Loucy (cell line): ENCODE data around the gene SLC38A3.
A peak's percentile ranks its signal among the peaks of the same experiment; 100 is the strongest.

Experiments used
- H2AFZ ChIP-seq: fragments of 200-600 bp; sonication (generic); 2 replicates; pipeline ENCODE4 v1.6.0; 2016; ENCODE audit warnings: antibody characterized with exemption, mild to moderate bottlenecking, low read length, moderate library complexity
- H3F3A ChIP-seq: fragments of 200-600 bp; 2 replicates; pipeline ENCODE4 v1.6.0; 2016; ENCODE audit warnings: antibody characterized with exemption, low read depth, mild to moderate bottlenecking
- H3K27me3 ChIP-seq: fragments of 200-600 bp; sonication (generic); 2 replicates; pipeline ENCODE4 v1.6.1; 2014; ENCODE audit warnings: low read length, mild to moderate bottlenecking; ENCODE audit not compliant: insufficient read depth, poor library complexity, severe bottlenecking
- H3K36me3 ChIP-seq: fragments of 200-600 bp; sonication (generic); 2 replicates; pipeline ENCODE4 v1.6.1; 2016; ENCODE audit warnings: low read length; ENCODE audit not compliant: insufficient read depth
- H3K4me1 ChIP-seq: fragments of 200-600 bp; sonication (generic); 2 replicates; pipeline ENCODE4 v1.5.1; 2014; ENCODE audit warnings: low read length, mild to moderate bottlenecking; ENCODE audit not compliant: insufficient read depth, poor library complexity, severe bottlenecking
- H3K4me2 ChIP-seq: fragments of 200-600 bp; sonication (generic); 2 replicates; pipeline ENCODE4 v1.6.0; 2014; ENCODE audit warnings: antibody characterized with exemption, low read length, low read depth, mild to moderate bottlenecking; ENCODE audit not compliant: poor library complexity, severe bottlenecking
- H3K4me3 ChIP-seq: fragments of 200-600 bp; sonication (generic); 2 replicates; pipeline ENCODE4 v1.5.1; 2014; ENCODE audit warnings: low read length, mild to moderate bottlenecking, mixed read lengths; ENCODE audit not compliant: poor library complexity, severe bottlenecking
- H3K79me2 ChIP-seq: fragments of 200-600 bp; sonication (generic); 2 replicates; pipeline ENCODE4 v1.6.1; 2014; ENCODE audit warnings: low read length; ENCODE audit not compliant: insufficient read depth
- H3K9ac ChIP-seq: fragments of 200-600 bp; sonication (generic); 2 replicates; pipeline ENCODE4 v1.6.0; 2014; ENCODE audit warnings: mild to moderate bottlenecking, low read depth, low read length, moderate library complexity; ENCODE audit not compliant: poor library complexity, severe bottlenecking
- H3K9me2 ChIP-seq: fragments of 200-600 bp; sonication (generic); replicated peaks from 2 replicates; pipeline ENCODE4 v1.6.1; 2016; ENCODE audit warnings: low read depth, low read length, mixed read lengths
- H3K9me3 ChIP-seq: fragments of 200-600 bp; sonication (generic); 2 replicates; pipeline ENCODE4 v1.6.1; 2014; ENCODE audit warnings: mild to moderate bottlenecking, antibody characterized with exemption, low read length, low read depth; ENCODE audit not compliant: insufficient read depth
- H4K20me1 ChIP-seq: fragments of 200-600 bp; sonication (generic); 2 replicates; pipeline ENCODE4 v1.6.0; 2014; ENCODE audit warnings: antibody characterized with exemption, low read length, mild to moderate bottlenecking; ENCODE audit not compliant: insufficient read depth, poor library complexity, severe bottlenecking
- CTCF ChIP-seq: fragments of 200-600 bp; sonication (generic); conservative IDR thresholded peaks from 2 replicates; pipeline ENCODE4 v1.5.1; 2014; ENCODE audit warnings: mild to moderate bottlenecking, antibody characterized with exemption, low read length
- EZH2phosphoT487 ChIP-seq: fragments of 200-600 bp; IDR thresholded peaks from 2 replicates; pipeline ENCODE4 v1.6.1; 2018; ENCODE audit warnings: antibody characterized with exemption, mild to moderate bottlenecking, moderate library complexity, borderline replicate concordance

The SLC38A3 gene

GRCh38 chr3:50174517-50174895, 30.6 kb upstream of the SLC38A3 start:
- no peaks in the 10 kb centered on the region for H3K9me2 ChIP-seq
- no peaks in the 10 kb centered on the region for H3K36me3 ChIP-seq
- H3F3A ChIP-seq = no peaks in the 10 kb centered on the region
- TF ChIP-seq EZH2phosphoT487 = no peak
- no peak for TF ChIP-seq CTCF
- no peaks in the 10 kb centered on the region for H3K9me3 ChIP-seq
- H3K4me3 ChIP-seq = no peak overlapping the region
- no peaks in the 10 kb centered on the region for H3K27me3 ChIP-seq
- no peak overlapping the region for H3K4me2 ChIP-seq
- H3K9ac ChIP-seq = no peak overlapping the region
- peaks cover 5% of the 10 kb centered on the region for H3K4me1 ChIP-seq
- H3K79me2 ChIP-seq = no peaks in the 10 kb centered on the region
- H2AFZ ChIP-seq = no peak overlapping the region
- no peaks in the 10 kb centered on the region for H4K20me1 ChIP-seq

- no peaks in the 10 kb centered on the region for H3F3A ChIP-seq
- H4K20me1 ChIP-seq = no peaks in the 10 kb centered on the region
- H3K4me3 ChIP-seq = no peak overlapping the region
- H3K4me2 ChIP-seq = no peak overlapping the region
- no peaks in the 10 kb centered on the region for H3K9me3 ChIP-seq
- H3K36me3 ChIP-seq = no peaks in the 10 kb centered on the region
- no peak overlapping the region for H2AFZ ChIP-seq
- H3K79me2 ChIP-seq = no peaks in the 10 kb centered on the region
- H3K4me1 ChIP-seq = peaks cover 5% of the 10 kb centered on the region
- TF ChIP-seq CTCF (peak; percentile 26; the same call in 1 of the 2 replicates), EZH2phosphoT487 (no peak)
- no peaks in the 10 kb centered on the region for H3K9me2 ChIP-seq
- H3K9ac ChIP-seq = no peak overlapping the region
- no peaks in the 10 kb centered on the region for H3K27me3 ChIP-seq
These were observed 30.0 kb upstream of the SLC38A3 start for GRCh38 chr3:50174947-50175524.

- Histone ChIP-seq H3K4me2 (no peak overlapping the region), H3K4me1 (peaks cover 5% of the 10 kb centered on the region), H3K9ac (no peak overlapping the region), H2AFZ (no peak overlapping the region), H4K20me1 (no peaks in the 10 kb centered on the region), H3K9me3 (no peaks in the 10 kb centered on the region), H3K9me2 (no peaks in the 10 kb centered on the region), H3K27me3 (no peaks in the 10 kb centered on the region), H3K36me3 (no peaks in the 10 kb centered on the region), H3K4me3 (no peak overlapping the region), H3F3A (no peaks in the 10 kb centered on the region), H3K79me2 (no peaks in the 10 kb centered on the region)
- TF ChIP-seq CTCF (no peak), EZH2phosphoT487 (no peak)
These were observed 27.7 kb upstream of the SLC38A3 start for GRCh38 chr3:50177346-50177745.
